Activated CD8-positive, alpha-beta memory T cell treated with anti-CD3 and anti-CD28 coated beads for 48 hours (primary cell): ENCODE data around the gene STRN3.
"Not testable (repeated sequence)": the region's sequence is repeated elsewhere in the genome, so short reads cannot be mapped to it uniquely, and the experiment has no call there.

Experiments used
- DNase-seq, 3 experiments: peaks; one replicate each; pipeline ENCODE4 v3.0.0-alpha.2; 2020; ENCODE audit warnings: low read depth in 2 of 3, low spot score in 2 of 3

The STRN3 gene

GRCh38 chr14:30971586-30971985 lies 54.6 kb downstream of the STRN3 start:
- DNase-seq = no peak

GRCh38 chr14:30969796-30970195 lies 56.4 kb downstream of the STRN3 start:
- DNase-seq = not testable (repeated sequence)

- DNase-seq = not testable (repeated sequence)
Measured at GRCh38 chr14:30967364-30968098, 58.6 kb downstream of the STRN3 start.

GRCh38 chr14:30966415-30967363 lies 59.5 kb downstream of the STRN3 start:
- no peak for DNase-seq

GRCh38 chr14:30965861-30966260 lies 60.3 kb downstream of the STRN3 start:
- not testable (repeated sequence) for DNase-seq

GRCh38 chr14:30962537-30962936 lies 63.6 kb downstream of the STRN3 start:
- not testable (repeated sequence) for DNase-seq

- no peak for DNase-seq
Measured at GRCh38 chr14:30961330-30961729, 64.8 kb downstream of the STRN3 start.

GRCh38 chr14:30960216-30960615 lies 66.0 kb downstream of the STRN3 start:
- DNase-seq = no peak

- DNase-seq = no peak
Measured at GRCh38 chr14:30958555-30959407, 67.4 kb downstream of the STRN3 start.

GRCh38 chr14:30957813-30958370 lies 68.3 kb downstream of the STRN3 start:
- DNase-seq = no peak

- no peak for DNase-seq
Measured at GRCh38 chr14:30949651-30950050, 76.5 kb downstream of the STRN3 start.

- DNase-seq = no peak
Measured at GRCh38 chr14:30943694-30944093, 82.5 kb downstream of the STRN3 start.

GRCh38 chr14:30940886-30941285 lies 85.3 kb downstream of the STRN3 start:
- DNase-seq = no peak

- no peak for DNase-seq
Measured at GRCh38 chr14:30938617-30939016, 87.6 kb downstream of the STRN3 start.

- DNase-seq = no peak
Measured at GRCh38 chr14:30935445-30935844, 90.7 kb downstream of the STRN3 start.

GRCh38 chr14:30933937-30934336 lies 92.2 kb downstream of the STRN3 start:
- DNase-seq = not testable (repeated sequence)

- DNase-seq = no peak
Measured at GRCh38 chr14:30928462-30928861, 97.7 kb downstream of the STRN3 start.

- no peak for DNase-seq
Measured at GRCh38 chr14:30925254-30925653, 100.9 kb downstream of the STRN3 start.

- no peak for DNase-seq
Measured at GRCh38 chr14:30921788-30922187, 104.4 kb downstream of the STRN3 start.

GRCh38 chr14:30921305-30921704 lies 104.9 kb downstream of the STRN3 start:
- DNase-seq = no peak

GRCh38 chr14:30915596-30915995 lies 110.6 kb downstream of the STRN3 start:
- no peak for DNase-seq
